ENCODE data around the gene PLPP4.

Gene PLPP4

DNA sequence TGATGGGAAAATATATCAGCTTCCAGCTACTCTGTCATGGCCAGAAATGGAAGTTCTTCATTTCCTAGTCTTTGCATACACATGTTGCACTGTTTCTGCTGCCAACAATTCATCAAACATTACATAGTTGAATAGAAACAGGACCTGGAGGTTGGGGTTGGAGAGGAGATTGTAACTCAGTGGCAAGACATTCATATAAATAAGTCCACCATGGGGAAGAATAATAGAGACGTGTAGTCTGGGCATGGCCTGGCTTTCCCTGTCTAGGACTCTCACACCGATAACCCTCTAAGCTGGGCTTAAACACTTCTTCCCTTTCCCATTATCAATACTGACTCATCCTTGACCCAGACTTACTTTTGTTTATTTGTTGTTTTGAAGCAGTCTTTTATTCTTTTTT is 155.7 kb downstream of the PLPP4 start:
- DNase-seq (ENCODE audit: low read depth): no peak

DNA sequence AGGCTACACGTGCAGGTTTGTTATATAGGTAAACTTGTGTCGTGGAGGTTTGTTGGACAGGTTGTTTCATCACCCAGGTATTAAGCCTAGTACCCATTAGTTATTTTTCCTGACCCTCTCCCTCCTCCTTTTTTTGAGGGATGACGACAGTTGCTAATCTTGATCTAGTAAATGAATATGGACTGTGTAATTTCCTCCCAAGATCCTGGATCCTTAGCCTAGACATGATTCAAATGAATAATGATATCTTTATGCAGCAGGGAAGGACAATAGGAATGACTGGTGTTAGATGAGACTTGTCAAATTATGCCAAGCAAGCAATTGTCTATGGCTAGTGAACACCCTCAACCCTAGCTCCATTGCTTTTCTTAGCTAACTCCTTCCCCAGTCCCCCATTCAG is 156.2 kb downstream of the PLPP4 start:
- no peak for DNase-seq (ENCODE audit: low read depth)

DNA sequence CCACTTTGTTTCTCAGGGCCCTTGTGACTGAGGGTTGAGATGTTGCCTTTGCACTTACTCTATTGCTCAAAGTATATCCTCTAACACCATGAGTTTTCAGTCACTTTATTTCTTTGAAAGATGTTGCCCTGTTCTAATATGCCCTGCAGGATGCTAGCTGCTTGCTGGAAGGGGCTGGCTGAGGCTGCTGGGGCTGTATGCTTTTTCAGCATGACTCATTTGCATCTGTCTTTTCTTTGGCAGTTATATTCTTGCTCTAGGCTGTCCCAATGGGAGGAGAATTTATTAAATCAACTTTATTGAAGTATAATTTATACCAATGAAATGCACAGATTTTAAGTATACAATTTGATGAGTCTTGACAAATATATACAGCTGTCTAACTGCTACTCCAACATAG is 157.7 kb downstream of the PLPP4 start:
- no peak for DNase-seq (ENCODE audit: low read depth)

DNA sequence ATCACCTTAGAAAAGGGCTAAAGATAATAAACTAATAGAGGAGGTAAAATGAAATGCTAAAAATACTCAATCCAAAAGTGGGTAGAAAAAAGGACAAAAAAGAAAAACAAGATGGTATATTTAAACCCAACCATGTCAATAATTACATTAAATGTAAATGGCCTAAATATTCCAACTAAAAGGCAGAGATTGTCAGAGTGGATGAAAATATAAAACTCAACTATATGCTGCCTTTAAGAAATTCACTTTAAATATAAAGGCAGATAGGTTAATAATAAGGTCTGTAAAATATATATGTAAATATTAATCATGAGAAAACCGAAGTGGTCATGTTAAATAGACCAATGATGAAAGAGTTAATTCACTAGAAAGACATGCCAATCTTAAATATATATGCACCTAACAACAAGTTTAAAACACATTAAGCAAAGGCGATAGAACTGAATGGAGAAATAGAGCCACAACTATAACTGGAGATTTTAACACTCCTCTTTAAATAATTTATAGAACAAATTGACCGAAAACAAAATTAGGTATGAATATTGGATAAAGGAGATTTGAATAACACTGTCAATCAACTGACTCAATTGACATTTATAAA is 159.4 kb downstream of the PLPP4 start:
- no peak for DNase-seq (ENCODE audit: low read depth)

DNA sequence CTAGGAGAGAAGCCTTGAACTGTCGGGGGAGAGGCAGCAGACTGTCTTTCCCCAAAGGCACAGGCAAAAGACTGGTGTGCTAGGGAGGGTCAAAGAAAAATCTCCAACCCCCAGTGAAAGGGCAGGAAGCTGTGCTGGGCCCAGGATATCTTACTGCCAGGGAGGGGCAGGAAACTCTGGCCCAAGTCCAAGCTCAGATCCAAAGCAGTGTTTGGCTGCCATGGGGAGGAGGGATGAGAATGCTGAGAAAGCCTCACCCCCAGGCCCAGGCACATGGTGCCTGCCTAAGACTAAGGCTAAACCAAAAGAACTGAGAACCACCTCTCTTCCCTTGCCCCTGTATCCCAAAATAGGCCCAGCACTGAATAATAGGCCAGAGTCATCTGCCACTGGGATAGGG is 171.2 kb downstream of the PLPP4 start:
- no peak for DNase-seq (ENCODE audit: low read depth)

DNA sequence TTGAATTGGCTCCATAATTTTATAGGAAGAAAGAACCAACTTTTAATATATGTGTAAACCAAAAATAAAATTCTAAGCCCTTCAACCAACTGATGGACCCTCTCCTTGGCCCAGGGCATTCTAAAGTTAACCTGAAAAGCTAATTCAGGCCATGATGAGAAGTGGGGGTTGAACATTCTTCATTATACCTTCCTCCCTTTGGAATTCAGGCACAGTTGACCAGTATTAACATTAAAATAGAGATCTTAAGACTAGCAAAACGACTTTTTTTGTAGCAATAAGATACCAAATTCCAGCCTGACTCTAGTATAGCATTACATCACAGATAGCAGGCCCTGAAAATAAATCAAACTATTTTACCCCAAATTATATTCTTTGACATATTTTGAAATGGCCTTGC is 173.2 kb downstream of the PLPP4 start:
- no peak for DNase-seq (ENCODE audit: low read depth)

DNA sequence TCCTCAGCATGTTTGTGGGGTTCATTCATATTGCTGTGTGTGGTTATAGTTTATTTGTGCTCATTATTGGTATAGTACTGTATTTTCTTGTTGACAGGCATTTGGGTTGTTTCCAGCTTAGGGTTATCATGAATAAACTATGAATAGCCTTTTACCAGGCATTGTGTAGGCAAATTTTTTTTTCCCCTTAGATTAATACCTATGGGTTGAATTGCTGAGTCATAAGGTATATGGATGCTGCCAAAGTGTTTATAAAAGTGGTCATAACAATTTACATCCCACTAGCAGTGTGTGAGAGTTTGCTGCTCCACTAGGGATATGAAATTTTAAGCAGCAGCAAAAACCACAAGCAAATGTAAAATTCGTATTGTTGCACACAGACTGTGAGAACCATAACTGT is 175.0 kb downstream of the PLPP4 start:
- DNase-seq (ENCODE audit: low read depth): no peak

DNA sequence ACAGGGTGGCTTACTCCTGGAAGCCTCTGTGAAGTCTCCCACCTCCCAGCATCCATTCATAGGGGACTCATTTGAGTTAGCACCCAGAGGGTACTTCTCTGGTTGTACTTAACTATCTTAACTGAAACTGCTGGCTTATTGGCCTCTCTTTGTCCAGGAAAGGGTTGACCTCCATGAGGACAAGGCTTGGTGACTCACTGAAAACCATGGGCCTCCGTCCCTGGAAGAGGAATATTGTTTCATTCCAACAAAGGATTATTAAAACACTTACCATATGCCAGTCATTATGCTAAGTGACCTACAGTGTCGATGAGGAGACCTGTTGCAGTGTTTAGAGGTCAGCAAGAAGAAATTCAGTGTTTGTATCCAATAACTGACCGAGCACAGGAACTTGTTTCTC is 175.9 kb downstream of the PLPP4 start:
- no peak for DNase-seq (ENCODE audit: low read depth)

DNA sequence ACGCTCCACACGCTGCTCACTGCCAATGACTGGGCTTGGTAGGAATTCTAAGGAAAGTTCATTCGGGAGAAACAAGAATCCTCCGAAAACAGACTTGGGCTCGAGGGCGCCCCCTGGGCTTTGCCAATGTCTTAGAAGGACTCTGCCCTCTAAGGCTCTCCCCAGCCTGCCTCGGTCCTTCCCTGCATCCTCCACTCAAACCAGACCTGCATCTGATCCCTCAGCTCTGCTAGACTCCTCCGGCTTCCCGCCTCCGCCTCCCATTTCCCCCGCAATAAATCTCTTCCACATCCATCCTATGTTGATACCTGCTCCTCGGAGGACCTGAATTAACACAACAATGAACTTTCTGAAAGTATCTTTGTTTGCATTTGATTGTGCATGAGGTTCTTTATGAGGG is 177.6 kb downstream of the PLPP4 start:
- DNase-seq (ENCODE audit: low read depth): no peak

All from stimulated activated CD8-positive, alpha-beta memory T cell treated with anti-CD3 and anti-CD28 coated beads, Interleukin-4, amount 100 ng/mL, for 24 hours (primary cell).